H9 (cell line): Measurements from ENCODE around the gene PNRC1. TPM values are rescaled to one million over a fixed set of nuclear protein-coding genes. Genes with fewer than 3 reads are reported as not detected.

Source experiments
- DNase-seq: peaks from one replicate; pipeline ENCODE4 v3.0.0-alpha.2; 2017
- H2AFZ ChIP-seq: one replicate; pipeline ENCODE4 v1.6.1; 2013; ENCODE audit warnings: mild to moderate bottlenecking, low read length, control low read depth, moderate library complexity
- H2AK5ac ChIP-seq: 2 replicates; pipeline ENCODE4 v1.6.1; 2013; ENCODE audit warnings: low read length, control low read depth, mixed read lengths; ENCODE audit not compliant: insufficient read length
- H2BK120ac ChIP-seq: one replicate; pipeline ENCODE4 v1.6.1; 2013; ENCODE audit warnings: low read depth, mild to moderate bottlenecking, low read length, control low read depth, inconsistent platforms; ENCODE audit not compliant: poor library complexity, severe bottlenecking
- H2BK12ac ChIP-seq: 2 replicates; pipeline ENCODE4 v1.6.1; 2013; ENCODE audit warnings: low read length, control low read depth, mixed read lengths, low read depth; ENCODE audit not compliant: insufficient read length
- H2BK15ac ChIP-seq: 2 replicates; pipeline ENCODE4 v1.6.1; 2013; ENCODE audit warnings: low read depth, low read length, control low read depth
- H2BK20ac ChIP-seq: one replicate; pipeline ENCODE4 v1.6.1; 2013; ENCODE audit warnings: low read depth, mild to moderate bottlenecking, low read length, control low read depth, inconsistent platforms; ENCODE audit not compliant: poor library complexity, severe bottlenecking
- H2BK5ac ChIP-seq: 2 replicates; pipeline ENCODE4 v1.6.1; 2013; ENCODE audit warnings: low read length, control low read depth, mixed read lengths; ENCODE audit not compliant: insufficient read length
- H3K14ac ChIP-seq: 2 replicates; pipeline ENCODE4 v1.6.1; 2013; ENCODE audit warnings: low read length, control low read depth; ENCODE audit not compliant: insufficient read depth
- H3K18ac ChIP-seq: 2 replicates; pipeline ENCODE4 v1.6.1; 2013; ENCODE audit warnings: low read depth, mild to moderate bottlenecking, mixed read lengths, low read length, control low read depth; ENCODE audit not compliant: insufficient read length
- H3K23ac ChIP-seq: 2 replicates; pipeline ENCODE4 v1.6.1; 2013; ENCODE audit warnings: low read length, control low read depth, mixed read lengths, low read depth; ENCODE audit not compliant: insufficient read length
- H3K23me2 ChIP-seq: 2 replicates; pipeline ENCODE4 v1.6.1; 2013; ENCODE audit warnings: low read depth, mild to moderate bottlenecking, mixed read lengths, low read length, control low read depth; ENCODE audit not compliant: insufficient read length, poor library complexity, severe bottlenecking
- H3K27ac ChIP-seq: 2 replicates; pipeline ENCODE4 v1.5.1; 2013; ENCODE audit warnings: low read length, control low read depth, mixed read lengths, low read depth; ENCODE audit not compliant: insufficient read length
- H3K27me3 ChIP-seq: 2 replicates; pipeline ENCODE4 v1.6.1; 2013; ENCODE audit warnings: low read length, control low read depth, inconsistent platforms; ENCODE audit not compliant: insufficient read depth
- H3K4ac ChIP-seq: 2 replicates; pipeline ENCODE4 v1.6.1; 2013; ENCODE audit warnings: low read depth, mild to moderate bottlenecking, control low read depth, inconsistent platforms, low read length, moderate library complexity
- H3K4me1 ChIP-seq: 2 replicates; pipeline ENCODE4 v1.6.1; 2013; ENCODE audit warnings: low read length, control low read depth, inconsistent platforms; ENCODE audit not compliant: insufficient read depth
- H3K4me2 ChIP-seq: 2 replicates; pipeline ENCODE4 v1.6.1; 2013; ENCODE audit warnings: low read length, control low read depth, mixed read lengths; ENCODE audit not compliant: insufficient read length, insufficient read depth
- H3K56ac ChIP-seq: 2 replicates; pipeline ENCODE4 v1.6.1; 2013; ENCODE audit warnings: low read depth, mild to moderate bottlenecking, mixed read lengths, low read length, control low read depth; ENCODE audit not compliant: insufficient read length
- H3K79me1 ChIP-seq: 2 replicates; pipeline ENCODE4 v1.6.1; 2013; ENCODE audit warnings: low read depth, mild to moderate bottlenecking, moderate library complexity, low read length, control low read depth, inconsistent platforms; ENCODE audit not compliant: insufficient read depth, poor library complexity, severe bottlenecking
- H3K79me2 ChIP-seq: 2 replicates; pipeline ENCODE4 v1.6.1; 2013; ENCODE audit warnings: low read length, control low read depth, inconsistent platforms; ENCODE audit not compliant: insufficient read depth
- H3K9ac ChIP-seq: 2 replicates; pipeline ENCODE4 v1.6.1; 2013; ENCODE audit warnings: low read length, control low read depth, mixed read lengths; ENCODE audit not compliant: insufficient read length; ENCODE audit errors: extremely low read depth
- H3K9me3 ChIP-seq: one replicate; pipeline ENCODE4 v1.6.1; 2013; ENCODE audit warnings: low read depth, low read length, inconsistent platforms; ENCODE audit not compliant: control insufficient read depth
- H3T11ph ChIP-seq: one replicate; pipeline ENCODE4 v1.6.1; 2013; ENCODE audit warnings: mild to moderate bottlenecking, low read length, control low read depth, inconsistent platforms
- H4K20me1 ChIP-seq: one replicate; pipeline ENCODE4 v1.6.1; 2013; ENCODE audit not compliant: control insufficient read depth, insufficient read length, insufficient read depth
- H4K5ac ChIP-seq: 2 replicates; pipeline ENCODE4 v1.6.1; 2013; ENCODE audit warnings: low read depth, mild to moderate bottlenecking, mixed read lengths, low read length, control low read depth; ENCODE audit not compliant: insufficient read length
- H4K8ac ChIP-seq: replicated peaks from 2 replicates; pipeline ENCODE4 v1.6.1; 2013; ENCODE audit warnings: low read length, control low read depth, mixed read lengths, low read depth; ENCODE audit not compliant: insufficient read length
- H4K91ac ChIP-seq: 2 replicates; pipeline ENCODE4 v1.6.1; 2013; ENCODE audit warnings: low read depth, mild to moderate bottlenecking, moderate library complexity, mixed read lengths, low read length, control low read depth; ENCODE audit not compliant: insufficient read length
- H3K27ac Mint-ChIP-seq, 3 experiments: 2 replicates in 2 of 3; 3 replicates in 1 of 3; pipeline ENCODE4 v1.8.0; 2020 to 2021; ENCODE audit warnings: mixed read lengths in 3 of 3, mild to moderate bottlenecking in 1 of 3, moderate library complexity in 1 of 3
- H3K27me3 Mint-ChIP-seq: 2 replicates; pipeline ENCODE4 v1.8.0; 2021; ENCODE audit warnings: low read depth, mild to moderate bottlenecking, moderate library complexity, mixed read lengths
- H3K36me3 Mint-ChIP-seq, 3 experiments: 2 replicates in 2 of 3; 3 replicates in 1 of 3; pipeline ENCODE4 v1.8.0; 2020 to 2021; ENCODE audit warnings: low read depth in 3 of 3, mixed read lengths in 3 of 3; ENCODE audit not compliant: insufficient read depth in 1 of 3
- H3K4me1 Mint-ChIP-seq, 2 experiments: 2 replicates each; pipeline ENCODE4 v1.8.0; 2020; ENCODE audit warnings: mixed read lengths in 2 of 2
- H3K4me3 Mint-ChIP-seq, 2 experiments: 2 replicates in 1 of 2; 3 replicates in 1 of 2; pipeline ENCODE4 v1.8.0; 2020 to 2021; ENCODE audit warnings: mild to moderate bottlenecking in 2 of 2, mixed read lengths in 2 of 2, moderate library complexity in 1 of 2
- H3K9me3 Mint-ChIP-seq, 2 experiments: 2 replicates in 1 of 2; 3 replicates in 1 of 2; pipeline ENCODE4 v1.8.0; 2020; ENCODE audit warnings: mild to moderate bottlenecking in 2 of 2, mixed read lengths in 2 of 2, moderate library complexity in 1 of 2
- WGBS: extraction: QIAGEN DNeasy Blood & Tissue Kit; methylation state at CpG from one replicate; pipeline ENCODE4 v1.1.7; 2013; ENCODE audit warnings: missing lambda C conversion rate, low lambda C conversion rate, mixed read lengths; ENCODE audit not compliant: insufficient read length; ENCODE audit errors: extremely low coverage; 5-methylcytosine and 5-hydroxymethylcytosine counted together
- total RNA-seq: library from RNA; stranded (reverse); gene quantifications from 2 replicates; pipeline ENCODE4 v1.2.1, GENCODE V29; 2021
- TF ChIP-seq, protein P1 (sequence below): fragments of 200-600 bp; sonication (generic); conservative IDR thresholded peaks from 3 replicates; pipeline ENCODE4 v1.8.0; 2021; ENCODE audit warnings: antibody characterized with exemption, mild to moderate bottlenecking

The PNRC1 gene
- total RNA-seq, 1 experiment from 2014 or later: 57.4 TPM

DNA sequence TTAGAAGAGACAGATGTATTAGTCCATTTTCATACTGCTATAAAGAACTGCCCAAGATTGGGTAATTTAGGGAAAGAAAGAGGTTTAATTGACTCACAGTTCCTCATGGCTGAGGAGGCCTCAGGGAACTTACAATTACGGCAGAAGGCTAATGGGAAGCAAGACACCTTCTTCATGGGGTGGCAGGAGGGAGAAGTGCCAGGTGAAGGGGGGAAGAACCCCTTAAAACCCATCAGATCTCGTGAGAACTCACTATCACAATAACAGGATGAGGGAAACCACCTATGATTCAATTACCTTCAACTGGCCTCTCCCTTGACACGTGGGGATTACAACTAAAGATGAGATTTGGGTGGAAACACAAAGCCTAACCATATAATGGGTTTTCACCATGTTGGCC lies 28.9 kb upstream of the PNRC1 start:
- DNase-seq: no peak
- Mint-ChIP-seq H3K4me1 (peaks cover 10 to 19% of the 10 kb centered on the region in 2 experiments), H3K9me3 (no peaks in the 10 kb centered on the region), H3K4me3 (no peak overlapping the region), H3K27ac (no peak overlapping the region), H3K36me3 (no peaks in the 10 kb centered on the region), H3K27me3 (peaks cover 45% of the 10 kb centered on the region)
- Histone ChIP-seq H3K4me1 (peaks cover 8% of the 10 kb centered on the region; the same call in 1 of the 2 replicates), H3K79me2 (no peaks in the 10 kb centered on the region), H3K27me3 (peaks cover 20% of the 10 kb centered on the region), H3K9ac (no peak overlapping the region), H2BK12ac (no peak overlapping the region), H3K79me1 (no peaks in the 10 kb centered on the region), H2BK20ac (no peak overlapping the region), H3K9me3 (no peaks in the 10 kb centered on the region), H3K27ac (no peak overlapping the region), H3T11ph (no peak overlapping the region), H4K5ac (no peak overlapping the region), H2BK15ac (no peak overlapping the region), H4K8ac (no peak overlapping the region), H3K14ac (no peak overlapping the region), H3K18ac (no peak overlapping the region), H4K20me1 (no peaks in the 10 kb centered on the region), H4K91ac (no peak overlapping the region), H2BK120ac (no peak overlapping the region), H3K56ac (no peak overlapping the region), H3K23me2 (no peaks in the 10 kb centered on the region), H2BK5ac (no peak overlapping the region), H3K4ac (no peak overlapping the region), H3K4me2 (no peak overlapping the region), H2AFZ (no peak overlapping the region), H2AK5ac (no peak overlapping the region), H3K23ac (no peak overlapping the region)
- WGBS: no CpG with 5 or more reads among the region's 3 CpGs
- TF ChIP-seq, protein P1, sequence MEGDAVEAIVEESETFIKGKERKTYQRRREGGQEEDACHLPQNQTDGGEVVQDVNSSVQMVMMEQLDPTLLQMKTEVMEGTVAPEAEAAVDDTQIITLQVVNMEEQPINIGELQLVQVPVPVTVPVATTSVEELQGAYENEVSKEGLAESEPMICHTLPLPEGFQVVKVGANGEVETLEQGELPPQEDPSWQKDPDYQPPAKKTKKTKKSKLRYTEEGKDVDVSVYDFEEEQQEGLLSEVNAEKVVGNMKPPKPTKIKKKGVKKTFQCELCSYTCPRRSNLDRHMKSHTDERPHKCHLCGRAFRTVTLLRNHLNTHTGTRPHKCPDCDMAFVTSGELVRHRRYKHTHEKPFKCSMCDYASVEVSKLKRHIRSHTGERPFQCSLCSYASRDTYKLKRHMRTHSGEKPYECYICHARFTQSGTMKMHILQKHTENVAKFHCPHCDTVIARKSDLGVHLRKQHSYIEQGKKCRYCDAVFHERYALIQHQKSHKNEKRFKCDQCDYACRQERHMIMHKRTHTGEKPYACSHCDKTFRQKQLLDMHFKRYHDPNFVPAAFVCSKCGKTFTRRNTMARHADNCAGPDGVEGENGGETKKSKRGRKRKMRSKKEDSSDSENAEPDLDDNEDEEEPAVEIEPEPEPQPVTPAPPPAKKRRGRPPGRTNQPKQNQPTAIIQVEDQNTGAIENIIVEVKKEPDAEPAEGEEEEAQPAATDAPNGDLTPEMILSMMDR: no peak
